Sigmoid colon (tissue), 4 donors: Measurements from ENCODE around the gene GAD2.

Experiments
- EP300 ChIP-seq, 4 donors: sonication (generic); formaldehyde crosslinking; IDR thresholded peaks; one replicate each; pipeline ENCODE4 v1.6.1; 2017; ENCODE audit warnings: antibody characterized with exemption in 4 of 4
- POLR2AphosphoS5 ChIP-seq, 4 donors: sonication (generic); formaldehyde crosslinking; IDR thresholded peaks; one replicate each; pipeline ENCODE4 v1.6.1; 2017; ENCODE audit warnings: antibody characterized with exemption in 4 of 4
- TF ChIP-seq, protein P1 (sequence below), 4 experiments: fragments of 450-650 bp in 3 of 4; fragments of 200-600 bp in 1 of 4; IDR thresholded peaks; one replicate each; pipeline ENCODE4 v1.5.1; 2016 to 2019; ENCODE audit warnings: antibody characterized with exemption in 4 of 4, mild to moderate bottlenecking in 3 of 4, moderate library complexity in 2 of 4

DNA sequence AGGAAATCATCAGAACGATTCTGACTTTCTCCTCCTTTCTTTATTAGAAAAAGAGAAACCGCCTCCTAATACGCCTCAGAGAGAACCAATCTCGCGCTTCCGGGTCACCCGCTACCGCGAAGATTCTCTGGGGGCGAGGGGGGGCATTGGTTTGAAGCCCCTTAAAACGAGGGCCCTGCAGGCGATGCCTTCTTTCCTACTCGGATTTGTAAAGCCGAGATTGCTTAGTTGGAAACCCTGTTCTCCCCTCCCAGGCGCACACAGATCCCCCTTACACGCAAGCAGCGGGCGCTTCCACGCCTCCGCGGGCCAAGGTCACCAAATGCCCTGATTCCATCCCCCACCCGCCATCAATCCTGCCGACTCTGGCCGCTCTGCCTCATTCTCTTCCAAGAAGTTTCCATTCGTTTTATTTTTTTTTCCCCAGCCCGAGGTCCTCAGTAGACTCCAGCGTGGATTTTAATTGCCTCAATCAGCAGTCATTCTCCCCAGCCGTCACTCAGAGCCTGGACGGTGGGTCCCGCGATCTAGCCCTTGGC lies 1.1 kb upstream of the GAD2 start:
- TF ChIP-seq POLR2AphosphoS5 (IDR thresholded peaks at IDR 0.05) (no peak), EP300 (IDR thresholded peaks at IDR 0.05) (no peak)
- TF ChIP-seq, protein P1, sequence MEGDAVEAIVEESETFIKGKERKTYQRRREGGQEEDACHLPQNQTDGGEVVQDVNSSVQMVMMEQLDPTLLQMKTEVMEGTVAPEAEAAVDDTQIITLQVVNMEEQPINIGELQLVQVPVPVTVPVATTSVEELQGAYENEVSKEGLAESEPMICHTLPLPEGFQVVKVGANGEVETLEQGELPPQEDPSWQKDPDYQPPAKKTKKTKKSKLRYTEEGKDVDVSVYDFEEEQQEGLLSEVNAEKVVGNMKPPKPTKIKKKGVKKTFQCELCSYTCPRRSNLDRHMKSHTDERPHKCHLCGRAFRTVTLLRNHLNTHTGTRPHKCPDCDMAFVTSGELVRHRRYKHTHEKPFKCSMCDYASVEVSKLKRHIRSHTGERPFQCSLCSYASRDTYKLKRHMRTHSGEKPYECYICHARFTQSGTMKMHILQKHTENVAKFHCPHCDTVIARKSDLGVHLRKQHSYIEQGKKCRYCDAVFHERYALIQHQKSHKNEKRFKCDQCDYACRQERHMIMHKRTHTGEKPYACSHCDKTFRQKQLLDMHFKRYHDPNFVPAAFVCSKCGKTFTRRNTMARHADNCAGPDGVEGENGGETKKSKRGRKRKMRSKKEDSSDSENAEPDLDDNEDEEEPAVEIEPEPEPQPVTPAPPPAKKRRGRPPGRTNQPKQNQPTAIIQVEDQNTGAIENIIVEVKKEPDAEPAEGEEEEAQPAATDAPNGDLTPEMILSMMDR (IDR thresholded peaks at IDR 0.05), result no peak
